GM18861 (cell line): ENCODE results near the gene CDK5.
"Not testable (repeated sequence)": the region's sequence is repeated elsewhere in the genome, so short reads cannot be mapped to it uniquely, and the experiment has no call there.

Experiments used
- ATAC-seq: cut with Tn5 transposase; IDR thresholded peaks from one replicate; pipeline ENCODE4 v1.9.1; 2021; ENCODE audit not compliant: unreplicated experiment

The CDK5 gene

DNA sequence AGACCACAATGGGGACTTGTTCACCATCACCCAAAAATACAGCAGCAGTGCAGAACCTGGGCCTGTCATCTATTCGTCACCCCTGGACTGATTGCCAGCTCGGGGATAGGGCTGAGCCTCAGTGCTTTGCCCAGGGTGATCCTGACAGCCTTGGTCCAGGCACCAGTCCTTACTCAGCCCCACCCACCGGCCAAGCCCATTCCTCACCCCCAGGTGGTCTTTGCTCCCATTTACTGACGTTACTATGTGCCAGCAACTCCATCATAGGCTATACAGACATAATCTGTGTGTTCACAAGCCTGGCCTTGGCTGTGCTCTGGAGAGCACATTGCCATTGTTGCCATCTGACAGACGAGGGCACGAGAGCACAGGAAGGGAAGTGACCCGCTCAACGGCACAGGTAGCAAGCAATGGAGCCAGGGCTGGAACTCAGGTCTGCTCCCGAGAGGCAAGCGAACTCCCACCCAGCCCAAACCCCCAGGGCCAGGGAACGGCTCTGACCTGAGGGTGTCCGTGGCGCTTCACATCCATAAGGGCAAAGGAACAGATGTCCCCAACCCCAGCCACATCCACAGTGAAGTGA is 40.2 kb downstream of the CDK5 start:
- ATAC-seq: no peak

DNA sequence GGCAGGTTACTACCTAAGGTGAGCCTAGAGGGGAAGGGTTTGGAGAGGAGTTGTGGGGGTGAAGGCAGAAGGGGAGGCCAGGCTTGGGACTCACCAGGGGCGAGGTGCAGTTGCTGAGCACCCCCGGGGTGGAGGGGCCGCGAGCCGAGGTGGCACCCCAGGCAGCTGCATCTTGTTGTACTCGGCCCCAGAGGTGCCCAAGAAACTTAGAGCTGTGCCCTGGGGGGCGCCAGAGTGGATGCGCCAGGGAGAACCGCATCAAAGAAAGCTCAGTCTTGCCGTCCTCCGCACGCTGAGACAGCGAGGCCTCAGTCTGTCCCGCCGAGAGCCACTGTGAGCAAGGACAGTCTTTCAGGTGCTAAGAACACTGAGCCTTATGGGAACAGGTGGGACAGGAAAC is 40.8 kb downstream of the CDK5 start:
- ATAC-seq: no peak

DNA sequence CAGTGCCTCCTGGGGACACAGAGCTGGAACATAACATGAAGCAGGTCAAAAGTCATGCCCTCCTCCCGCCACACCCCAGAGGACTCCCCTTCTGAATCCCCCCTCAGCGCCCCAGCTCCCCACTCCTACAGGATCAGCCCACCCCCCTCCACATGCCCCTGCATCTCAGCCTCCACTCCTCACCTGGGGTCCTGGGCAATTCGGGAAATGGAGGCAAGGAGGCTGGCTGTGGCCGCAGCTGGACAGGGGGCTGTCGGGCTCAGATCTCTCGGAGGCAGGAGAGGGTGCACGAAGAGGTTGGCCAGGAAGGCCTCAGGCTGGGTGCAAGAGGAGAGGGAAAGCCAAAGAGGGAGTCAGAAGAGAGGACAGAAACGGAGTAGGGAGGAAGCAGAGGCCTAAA is 41.2 kb downstream of the CDK5 start:
- no peak for ATAC-seq

- no peak for ATAC-seq
Measured at GRCh38 chr7:151015967-151016366, 41.7 kb downstream of the CDK5 start.

GRCh38 chr7:151014950-151015349 is 42.7 kb downstream of the CDK5 start:
- no peak for ATAC-seq

GRCh38 chr7:151013733-151014497 is 43.8 kb downstream of the CDK5 start:
- no peak for ATAC-seq

- no peak for ATAC-seq
Measured at GRCh38 chr7:151013356-151013732, 44.4 kb downstream of the CDK5 start.

DNA sequence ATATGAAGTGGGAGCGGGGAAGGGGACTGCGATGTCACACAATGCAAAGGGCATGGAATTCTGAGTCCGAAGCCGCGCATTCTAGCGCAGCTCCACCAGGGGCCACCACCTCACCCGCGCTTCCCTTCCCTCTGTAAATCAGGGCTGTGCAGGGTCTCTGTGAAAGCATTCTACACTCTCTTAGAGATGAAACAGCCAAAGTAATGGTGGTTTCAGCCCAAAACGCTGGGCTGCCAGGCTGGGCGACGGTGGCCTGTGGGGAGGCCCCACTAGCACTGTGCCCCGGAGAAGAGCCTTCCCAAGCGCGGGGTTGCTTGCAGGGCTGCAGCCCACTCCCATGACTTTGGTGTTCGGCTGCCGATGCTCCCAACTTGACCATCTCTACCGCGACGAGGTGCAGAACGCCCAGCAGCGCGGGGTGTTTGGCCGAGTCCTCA is 44.8 kb downstream of the CDK5 start:
- ATAC-seq: no peak

DNA sequence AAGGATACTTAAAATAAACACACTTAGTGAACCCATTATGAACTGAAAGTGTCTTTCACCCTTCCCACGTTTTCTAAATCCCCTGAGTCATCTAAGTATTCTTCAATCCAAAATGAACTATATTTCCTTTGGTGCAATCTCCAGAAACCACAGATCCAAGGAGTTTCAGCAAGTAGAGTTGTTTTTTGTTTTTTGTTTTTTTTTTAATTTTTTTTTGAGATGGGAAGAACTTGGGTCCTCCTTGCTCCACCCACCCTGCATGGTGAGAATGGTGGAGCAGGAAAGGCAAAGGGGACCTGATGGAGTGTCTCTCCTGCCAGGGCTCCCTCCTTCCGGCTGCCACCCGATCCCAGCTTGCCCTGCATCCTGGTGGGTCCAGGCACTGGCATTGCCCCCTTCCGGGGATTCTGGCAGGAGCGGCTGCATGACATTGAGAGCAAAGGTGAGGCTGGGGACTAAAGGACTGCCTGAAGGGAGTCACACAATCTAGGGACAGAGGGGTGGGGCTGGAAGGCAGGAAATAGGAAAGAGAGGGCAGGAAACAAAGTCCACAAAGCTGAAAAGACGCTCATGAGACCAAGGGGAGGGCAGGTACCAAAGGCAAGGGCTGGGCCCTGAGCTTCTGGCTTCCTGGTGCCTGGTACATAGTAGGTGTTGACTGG is 45.5 kb downstream of the CDK5 start:
- ATAC-seq: no peak

DNA sequence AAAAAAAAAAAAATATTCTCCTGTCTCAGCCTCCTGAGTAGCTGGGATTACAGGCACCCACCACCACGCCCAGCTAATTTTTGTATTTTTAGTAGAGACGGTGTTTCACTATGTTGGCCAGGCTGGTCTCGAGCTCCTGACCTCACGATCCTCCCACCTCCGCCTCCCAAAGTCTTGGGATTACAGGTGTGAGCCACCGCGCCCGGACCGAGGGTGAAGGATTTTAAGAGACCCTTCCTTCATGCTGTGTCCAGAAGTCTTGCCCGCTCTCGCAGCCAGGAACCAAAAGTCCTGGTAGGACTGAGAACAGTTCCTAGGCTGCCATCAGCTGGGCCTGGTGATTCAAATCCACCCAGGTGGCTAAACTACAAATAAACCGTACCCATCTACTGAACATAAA is 46.1 kb downstream of the CDK5 start:
- not testable (repeated sequence) for ATAC-seq

GRCh38 chr7:151011097-151011409 is 46.6 kb downstream of the CDK5 start:
- no peak for ATAC-seq

GRCh38 chr7:151010307-151011096 is 47.2 kb downstream of the CDK5 start:
- no peak for ATAC-seq

GRCh38 chr7:151010037-151010306 is 47.7 kb downstream of the CDK5 start:
- ATAC-seq: no peak

GRCh38 chr7:151009327-151010036 is 48.2 kb downstream of the CDK5 start:
- no peak for ATAC-seq

DNA sequence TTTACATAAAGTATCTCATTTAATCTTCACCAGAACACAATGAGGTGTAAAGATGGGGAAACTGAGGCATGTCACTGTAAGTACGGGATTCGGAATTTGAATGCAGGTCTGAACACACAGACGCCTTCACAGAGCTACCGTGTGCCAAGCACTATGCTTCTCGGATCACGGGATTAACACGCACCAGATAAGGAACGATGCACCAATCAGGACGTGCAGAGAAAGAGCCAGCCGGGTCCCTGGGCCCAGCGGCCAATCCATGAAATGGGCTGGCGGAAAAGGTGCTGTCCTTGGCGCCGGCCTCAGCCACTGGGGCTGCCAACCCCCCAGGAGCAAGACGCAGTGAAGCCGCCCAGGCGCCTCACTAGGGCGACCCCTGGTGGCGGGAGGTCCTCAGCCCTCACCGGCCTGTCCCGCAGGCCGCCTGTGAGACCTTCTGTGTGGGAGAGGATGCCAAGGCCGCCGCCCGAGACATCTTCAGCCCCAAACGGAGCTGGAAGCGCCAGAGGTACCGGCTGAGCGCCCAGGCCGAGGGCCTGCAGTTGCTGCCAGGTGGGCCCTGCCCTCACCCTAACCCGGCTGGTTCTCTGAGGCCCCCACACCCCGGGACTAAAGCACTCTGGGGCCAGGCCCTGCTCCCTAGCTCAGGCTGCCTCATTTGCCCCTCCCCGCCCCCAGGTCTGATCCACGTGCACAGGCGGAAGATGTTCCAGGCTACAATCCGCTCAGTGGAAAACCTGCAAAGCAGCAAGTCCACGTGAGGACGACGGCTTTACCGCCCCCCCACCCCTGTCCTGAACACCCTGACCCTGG is 49.0 kb downstream of the CDK5 start:
- no peak for ATAC-seq

GRCh38 chr7:151008143-151008510 is 49.6 kb downstream of the CDK5 start:
- no peak for ATAC-seq

DNA sequence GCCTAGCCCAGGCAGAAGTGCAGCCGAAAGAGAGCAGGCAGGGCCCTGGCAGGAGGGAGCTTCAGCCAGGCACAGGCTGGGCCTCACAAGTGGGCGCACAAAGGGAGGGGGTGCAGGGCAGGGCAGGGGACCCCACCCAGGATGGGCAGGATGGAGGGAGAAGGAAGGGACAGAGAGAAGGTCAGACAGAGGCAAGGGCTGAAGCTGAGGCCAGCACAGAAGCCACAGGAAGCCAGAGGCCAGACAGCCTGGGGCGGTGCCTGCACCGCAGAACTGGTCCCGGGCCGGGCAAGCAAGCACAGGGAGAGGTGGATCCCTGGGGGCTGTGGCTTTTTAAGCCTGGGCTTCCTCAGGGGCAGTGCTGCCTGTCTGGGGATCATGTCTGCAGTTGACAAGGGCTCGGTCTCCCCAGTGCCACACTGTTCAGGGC is 50.2 kb downstream of the CDK5 start:
- no peak for ATAC-seq

- no peak for ATAC-seq
Measured at GRCh38 chr7:151006590-151007300, 51.0 kb downstream of the CDK5 start.

DNA sequence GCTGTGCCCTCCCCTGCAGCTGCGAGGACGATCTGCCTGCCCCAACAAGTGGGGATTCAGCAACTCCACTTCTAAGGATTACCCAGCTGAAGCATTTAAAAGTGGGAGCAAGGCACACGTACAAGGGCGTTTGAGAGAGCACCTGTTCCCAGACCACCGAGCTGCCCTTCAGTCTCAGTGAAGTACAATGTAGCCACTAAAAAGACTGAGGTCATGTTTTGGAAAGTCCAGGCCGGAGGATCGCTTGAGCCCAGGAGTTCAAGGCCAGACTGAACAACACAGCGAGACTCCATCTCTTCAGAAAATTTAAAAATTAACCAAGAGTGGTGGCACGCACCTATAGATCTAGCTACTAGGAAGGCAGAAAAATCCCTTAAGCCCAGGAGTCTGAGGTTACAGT is 52.1 kb downstream of the CDK5 start:
- ATAC-seq: no peak
